SKM-1 (cell line): Measurements from ENCODE around the gene PSMA7.
A peak's percentile ranks its signal among the peaks of the same experiment; 100 is the strongest.

ENCODE experiments used
- DNase-seq: peaks from one replicate; lab custom pipeline; 2025; ENCODE audit not compliant: unreplicated experiment; lab: John Stamatoyannopoulos, UW

The PSMA7 gene

DNA sequence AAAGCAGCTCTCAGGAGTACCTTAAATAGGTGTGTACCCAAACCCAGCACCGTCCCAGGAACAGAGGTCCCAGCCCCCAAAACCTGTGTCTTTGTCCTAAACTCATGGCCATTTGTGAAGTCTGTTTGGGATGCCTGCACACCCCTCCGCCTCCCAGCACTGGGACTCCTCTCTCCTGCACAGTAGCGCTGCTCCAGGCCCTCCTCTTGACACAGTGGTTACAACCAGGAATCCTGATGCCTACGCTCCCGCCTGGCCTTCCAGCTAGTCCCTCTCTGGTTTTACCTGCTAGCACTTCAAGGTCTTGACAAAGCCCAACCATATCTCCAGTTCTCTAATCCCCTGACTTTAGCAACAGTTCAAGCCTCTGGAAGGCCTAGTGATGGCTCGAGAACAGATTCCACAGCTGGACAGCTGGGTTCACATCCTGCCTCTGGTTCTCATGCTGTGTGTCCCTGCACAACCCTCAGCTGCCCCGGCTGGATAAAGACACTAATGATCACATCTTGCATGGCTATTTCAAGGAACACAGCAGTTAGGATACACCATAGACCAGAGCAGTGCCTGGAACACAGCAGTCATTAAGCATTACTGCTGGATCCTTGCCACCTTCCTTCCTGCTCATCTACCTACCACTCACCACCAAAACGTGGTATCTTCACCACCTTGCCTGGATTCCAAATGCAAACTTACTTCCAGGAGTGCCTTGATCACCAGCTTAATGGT, 5.6 kb downstream of the PSMA7 start:
- DNase-seq: no peak

DNA sequence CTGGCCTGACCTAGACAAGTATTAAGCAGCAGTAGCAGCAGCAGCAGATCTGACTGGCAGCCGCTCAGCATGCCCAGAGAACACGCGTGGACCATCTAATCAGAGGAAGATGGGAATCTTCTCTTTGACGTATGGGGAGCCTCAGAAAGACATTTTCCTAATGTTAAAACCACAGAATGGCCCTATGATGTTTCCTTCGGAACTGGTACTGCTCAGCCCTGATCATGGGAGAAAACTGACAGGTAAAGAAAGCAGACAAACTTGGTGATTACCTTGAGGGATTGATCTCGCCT, 6.2 kb downstream of the PSMA7 start:
- no peak for DNase-seq

DNA sequence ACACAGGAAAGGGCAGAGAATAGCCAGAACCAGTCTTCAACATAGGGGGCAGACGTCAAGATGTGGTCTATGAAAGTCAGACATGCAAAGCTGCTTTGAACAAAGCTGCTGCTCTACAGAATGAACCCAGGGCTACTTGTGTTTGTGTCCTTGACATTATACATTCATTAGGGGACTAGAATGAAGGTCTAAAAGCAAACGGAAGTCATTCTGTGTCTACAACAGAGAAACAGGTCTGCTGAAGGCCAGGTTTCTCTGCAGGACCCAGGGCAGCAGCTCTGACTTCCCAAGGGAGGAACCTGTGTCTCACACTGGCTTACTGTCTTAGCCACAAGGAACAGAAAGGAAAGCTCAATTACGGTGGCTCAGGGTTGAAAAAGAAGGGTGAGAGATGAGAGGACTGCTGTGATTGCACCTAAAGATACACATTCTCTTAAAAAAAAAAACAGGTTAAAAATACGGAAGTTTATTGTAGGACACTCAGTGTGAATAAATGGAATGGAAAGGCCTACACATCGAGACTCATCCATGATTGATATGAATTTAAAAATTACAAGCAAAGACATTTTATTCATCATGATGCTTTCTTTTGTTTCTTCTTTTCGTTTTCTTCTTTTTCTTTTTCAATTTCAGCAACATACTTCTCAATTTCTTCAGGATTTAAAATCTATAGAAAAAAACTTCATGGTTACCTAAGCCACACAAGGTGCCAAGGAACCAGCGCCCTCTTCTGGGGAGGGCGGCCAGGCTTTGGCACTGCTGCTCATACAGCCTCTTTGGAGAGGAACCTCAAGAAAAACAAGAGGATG, 6.7 kb downstream of the PSMA7 start:
- peak; percentile 40 for DNase-seq

DNA sequence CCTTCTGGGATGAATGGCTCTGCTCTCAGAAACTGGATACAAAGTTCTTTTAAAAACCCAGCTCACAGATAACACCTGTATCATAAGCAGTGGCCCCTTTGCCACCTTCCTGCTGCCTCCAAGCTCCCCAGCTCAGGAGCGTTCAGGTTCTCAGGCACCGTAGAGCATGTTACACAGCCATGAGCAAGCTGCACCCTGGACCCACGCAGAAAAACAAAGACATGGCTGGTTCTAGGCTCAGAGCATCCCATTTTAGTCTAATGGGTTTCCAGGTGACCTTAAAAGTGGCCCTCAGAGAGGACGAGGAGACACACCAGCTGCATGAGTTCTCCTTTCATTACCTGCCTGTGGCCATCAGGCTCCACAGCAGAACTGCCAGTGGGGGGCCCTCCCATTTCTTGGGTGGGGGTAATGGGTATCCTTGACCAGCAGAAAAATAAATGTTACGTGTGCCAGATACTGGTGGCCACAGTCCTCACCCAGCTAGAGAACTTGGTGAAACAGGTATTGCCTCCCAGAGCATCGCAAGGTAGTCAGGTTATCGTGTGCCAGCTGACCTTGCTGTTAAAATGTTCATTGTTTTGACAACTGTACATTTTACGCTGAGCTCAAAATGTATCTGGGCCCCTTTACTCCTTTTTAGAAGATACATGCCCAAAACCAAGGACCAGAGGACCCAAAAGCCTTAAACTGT, 7.5 kb downstream of the PSMA7 start:
- no peak for DNase-seq

DNA sequence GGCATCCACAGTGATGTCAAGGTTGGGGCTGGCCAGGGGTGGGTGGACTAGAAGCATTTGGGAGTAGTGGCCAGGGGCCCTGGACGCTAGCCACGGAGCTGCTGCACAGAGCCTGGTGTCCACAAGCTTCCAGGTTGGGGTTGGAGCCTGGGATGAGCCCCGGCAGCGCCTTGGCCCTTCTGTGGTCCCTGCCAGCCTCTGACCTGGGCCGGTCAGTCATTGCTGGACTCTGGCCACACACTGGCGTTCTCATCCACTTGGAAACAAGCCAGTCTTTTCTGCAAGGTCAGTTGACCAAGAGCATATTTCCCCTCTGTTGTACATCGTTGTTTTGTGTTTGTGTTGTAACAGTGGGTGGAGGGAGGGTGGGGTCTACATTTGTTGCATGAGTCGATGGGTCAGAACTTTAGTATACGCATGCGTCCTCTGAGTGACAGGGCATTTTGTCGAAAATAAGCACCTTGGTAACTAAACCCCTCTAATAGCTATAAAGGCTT, 8.4 kb downstream of the PSMA7 start:
- no peak for DNase-seq

DNA sequence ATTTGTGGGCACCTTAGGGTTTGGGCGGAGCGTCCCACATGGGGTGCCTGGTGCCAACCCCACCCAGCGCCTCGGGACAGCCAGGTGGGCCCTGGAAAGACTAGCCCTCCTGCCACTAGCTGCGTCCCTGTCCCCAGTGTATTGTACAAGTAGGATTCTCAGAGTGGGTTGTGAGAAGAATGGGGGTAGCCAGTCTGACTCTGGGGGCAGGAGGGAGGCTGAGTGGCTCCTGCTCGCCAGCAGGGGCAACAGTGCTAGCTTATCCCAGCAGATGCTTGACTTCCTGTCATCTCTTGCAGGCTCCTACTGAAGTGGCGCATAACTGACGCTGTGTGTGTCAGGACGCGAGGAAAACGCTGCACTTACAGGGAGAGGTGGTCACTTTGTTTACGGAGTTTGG, 9.3 kb downstream of the PSMA7 start:
- DNase-seq: no peak

DNA sequence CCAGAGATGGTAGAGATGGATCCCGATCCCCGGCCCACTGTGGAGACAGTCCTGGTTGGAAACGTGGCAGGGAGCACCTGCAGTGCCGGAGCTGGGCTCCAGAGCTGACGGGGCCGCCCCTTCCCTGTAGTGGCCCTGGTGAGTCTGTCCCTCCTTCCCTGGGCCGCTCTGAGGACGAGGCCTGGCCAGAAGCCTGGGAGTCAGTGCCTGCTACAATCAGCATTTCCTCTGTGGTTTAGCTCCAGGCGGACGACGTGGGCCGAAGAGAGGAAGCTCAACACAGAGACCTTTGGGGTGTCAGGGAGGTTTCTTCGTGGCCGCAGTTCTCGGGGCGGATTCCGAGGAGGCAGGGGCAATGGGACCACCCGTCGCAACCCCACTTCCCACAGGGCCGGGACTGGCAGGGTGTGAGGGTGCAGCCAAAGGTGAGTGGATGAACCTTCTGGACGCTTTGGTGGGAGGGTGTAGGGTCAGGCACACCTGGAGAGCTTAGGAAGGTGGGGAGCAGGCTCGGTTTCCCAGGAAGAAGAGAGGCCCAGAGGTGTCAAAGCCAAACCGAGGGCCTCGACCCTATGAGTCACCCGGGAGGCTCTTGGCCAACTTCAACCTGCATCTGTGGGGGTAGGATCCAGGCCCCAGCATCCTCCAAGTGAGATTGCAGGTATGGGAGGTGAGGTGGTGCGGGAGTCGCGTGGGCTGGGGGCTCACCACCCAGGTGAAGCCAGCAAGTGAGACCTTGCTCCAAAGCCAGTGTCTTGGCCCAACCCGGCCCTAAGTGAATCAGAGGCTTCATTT, 9.9 kb downstream of the PSMA7 start:
- no peak for DNase-seq

DNA sequence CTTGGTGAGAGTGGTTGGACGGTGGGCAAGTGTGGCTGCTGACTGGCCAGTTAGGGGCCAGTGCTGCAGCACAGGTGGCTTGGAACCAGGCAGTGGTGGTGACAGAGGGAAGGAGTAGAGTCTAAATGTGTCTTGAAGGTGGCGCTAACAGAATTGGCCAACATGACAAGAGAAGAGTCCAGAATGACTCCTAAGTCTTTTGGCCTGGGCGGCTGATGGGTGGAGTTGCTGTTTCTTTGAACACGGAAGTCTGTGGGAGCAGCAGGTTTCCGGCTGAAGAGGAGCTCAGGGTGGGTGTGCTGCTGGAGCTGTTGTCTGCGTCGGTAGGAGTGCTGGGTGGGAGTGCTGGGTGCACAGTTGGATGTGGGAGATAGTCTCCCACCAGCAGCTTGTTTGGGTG, 10.8 kb downstream of the PSMA7 start:
- DNase-seq: no peak

DNA sequence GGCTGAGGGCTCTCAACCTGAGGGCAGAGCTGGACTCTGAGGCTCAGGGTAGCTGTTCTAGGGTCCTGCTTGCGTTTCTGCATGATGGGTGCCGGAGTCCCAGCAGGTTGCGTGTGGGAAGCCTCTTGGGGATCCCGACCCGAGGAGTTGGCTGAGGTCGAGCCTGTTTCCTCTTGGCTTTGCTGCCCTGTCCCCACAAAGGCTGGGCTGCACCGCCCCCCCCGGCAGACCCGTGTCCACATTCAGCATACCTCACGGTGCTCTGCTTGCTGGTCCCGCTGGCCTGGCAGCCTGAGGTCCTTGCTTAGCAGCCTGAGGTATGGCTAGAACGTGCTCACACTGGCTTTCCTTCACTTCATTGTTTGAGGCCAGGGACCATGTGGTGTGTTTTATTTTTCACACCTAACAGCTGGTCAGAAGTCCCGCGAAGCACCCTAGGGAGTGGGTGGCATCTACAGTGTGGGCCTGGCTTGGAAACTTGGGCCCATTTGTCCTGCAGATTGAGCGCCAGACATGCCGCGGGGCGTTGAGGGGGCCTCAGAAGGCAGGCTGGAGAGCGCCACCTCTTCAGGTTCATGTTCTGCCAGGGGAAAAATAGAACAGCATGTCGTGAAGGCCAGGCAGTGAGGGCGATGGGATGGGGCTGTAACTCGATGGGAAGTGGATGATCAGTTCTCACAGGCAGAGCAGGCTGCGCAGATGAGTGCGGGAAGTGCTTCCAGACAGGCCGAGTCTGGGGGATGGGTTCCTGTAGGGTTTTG, 11.5 kb downstream of the PSMA7 start:
- no peak for DNase-seq

DNA sequence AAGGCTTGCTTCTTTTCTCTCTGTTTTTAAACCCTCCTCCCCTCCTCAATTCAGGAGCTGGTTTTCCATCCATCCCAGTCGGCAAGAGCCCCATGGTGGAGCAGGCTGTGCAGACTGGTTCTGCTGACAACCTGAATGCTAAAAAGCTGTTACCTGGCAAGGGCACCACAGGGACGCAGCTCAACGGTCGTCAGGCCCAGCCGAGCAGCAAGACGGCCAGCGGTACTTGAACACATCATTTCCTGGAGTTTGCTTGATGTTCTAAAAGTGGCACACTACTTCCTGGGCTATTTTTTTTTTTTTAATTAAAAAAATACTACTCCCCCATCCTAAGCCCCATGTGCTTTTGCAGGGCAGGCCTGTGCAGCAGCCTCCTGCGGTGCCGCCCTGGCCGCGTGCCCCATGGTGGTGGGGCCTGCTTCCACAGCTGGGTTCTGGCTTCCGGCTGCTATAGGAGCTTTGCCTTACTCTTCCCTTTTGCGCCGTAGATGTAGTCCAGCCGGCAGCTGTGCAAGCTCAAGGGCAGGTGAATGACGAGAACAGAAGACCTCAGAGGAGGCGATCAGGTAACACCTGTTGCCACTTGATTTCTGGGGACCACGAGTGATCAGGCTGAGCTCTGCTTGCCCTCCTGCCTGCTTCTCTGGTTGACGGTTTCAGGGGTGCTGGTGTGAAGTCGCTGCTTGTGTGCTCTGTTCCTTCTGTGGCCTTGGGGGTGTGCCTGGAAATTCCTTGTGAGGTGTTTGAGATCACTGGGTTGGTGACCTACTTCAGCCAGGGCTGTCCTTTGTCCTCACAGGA, 13.3 kb downstream of the PSMA7 start:
- no peak for DNase-seq

DNA sequence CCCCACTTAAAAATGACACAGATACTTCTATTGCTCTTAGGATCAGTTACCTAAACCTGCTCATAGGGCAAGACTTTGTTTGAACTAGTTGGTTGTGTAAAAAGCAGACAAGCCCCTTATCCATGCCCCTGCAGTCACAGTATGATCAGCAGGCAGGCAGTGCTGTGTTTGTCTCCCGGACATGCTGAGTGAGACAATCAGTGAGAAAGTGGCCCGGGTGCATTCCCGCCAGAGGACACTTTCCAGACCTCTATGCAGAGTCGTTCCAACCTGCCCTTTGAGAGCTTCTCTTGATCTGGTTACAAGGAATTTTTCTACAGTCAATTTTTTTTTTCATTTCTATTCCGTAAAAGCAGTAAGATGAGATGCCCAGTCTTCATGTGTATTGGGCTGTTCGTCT, 14.7 kb downstream of the PSMA7 start:
- DNase-seq: no peak

DNA sequence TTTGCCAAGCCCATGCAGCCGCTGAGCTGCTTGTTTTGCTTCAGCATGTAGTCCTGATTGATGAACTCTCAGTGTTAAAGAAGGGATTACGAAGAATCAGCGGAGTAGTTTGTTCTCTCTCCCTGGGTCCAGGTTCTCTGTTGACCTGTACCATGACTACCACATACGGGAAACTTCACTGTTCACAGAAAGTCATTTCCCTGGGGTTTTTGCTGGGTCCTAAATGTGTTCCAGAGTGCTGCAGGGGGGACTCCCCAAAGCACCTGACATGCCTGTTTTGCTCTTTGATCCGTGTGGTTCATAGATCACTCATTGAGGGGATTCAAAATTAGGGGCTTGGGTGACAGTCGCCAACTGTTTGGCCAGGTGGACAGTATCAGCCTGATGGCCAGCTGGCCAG, 15.4 kb downstream of the PSMA7 start:
- no peak for DNase-seq

DNA sequence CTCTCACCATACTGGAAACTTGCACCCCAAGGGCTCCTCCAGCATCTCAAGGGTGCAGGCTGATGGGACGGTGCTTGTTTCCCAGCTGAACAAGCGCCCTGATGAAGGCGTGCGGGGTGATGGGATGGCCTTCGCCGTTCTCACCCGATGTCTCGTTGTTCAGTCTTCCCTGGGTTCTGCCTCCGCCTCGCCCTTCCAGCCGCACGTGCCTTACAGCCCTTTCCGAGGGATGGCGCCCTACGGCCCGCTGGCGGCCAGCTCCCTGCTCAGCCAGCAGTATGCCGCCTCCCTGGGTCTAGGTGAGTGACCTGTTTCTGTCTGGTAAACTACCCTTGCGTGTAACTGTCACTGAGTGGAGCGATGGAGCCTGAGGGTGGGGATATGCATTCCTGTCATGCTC, 17.1 kb downstream of the PSMA7 start:
- DNase-seq: no peak

DNA sequence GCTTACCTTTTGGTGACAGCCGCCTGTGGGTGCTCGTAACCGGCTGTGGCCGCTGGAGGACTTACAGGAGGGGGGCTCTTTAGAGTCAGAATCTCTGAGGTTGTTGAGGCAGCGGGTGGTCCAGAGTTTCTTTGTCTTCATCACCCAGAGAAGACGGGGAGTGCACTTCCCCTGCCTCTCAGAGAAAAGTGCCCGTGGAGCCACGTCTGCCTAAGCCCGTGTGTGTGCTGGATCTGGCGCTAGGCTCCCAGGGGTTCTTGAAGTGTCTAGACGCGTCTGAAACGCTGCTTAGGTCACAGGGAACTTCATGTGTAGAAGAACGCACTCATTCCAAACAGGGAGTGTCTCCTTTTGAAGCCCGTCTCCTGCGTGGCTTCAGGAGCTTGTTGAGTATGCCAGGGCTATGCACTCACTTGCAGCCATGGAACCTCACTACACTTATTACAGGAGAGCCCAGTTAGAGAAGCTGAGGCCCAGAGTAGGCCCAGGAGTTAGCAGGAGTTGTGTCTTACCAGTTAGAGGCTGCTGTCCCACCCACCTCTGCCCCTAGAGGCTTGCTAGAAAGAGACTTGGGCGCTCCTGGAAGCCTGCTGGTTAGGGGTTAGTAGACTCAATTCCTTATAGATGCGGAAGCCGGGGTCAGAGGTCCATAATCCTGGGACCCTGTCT, 19.6 kb downstream of the PSMA7 start:
- no peak for DNase-seq

DNA sequence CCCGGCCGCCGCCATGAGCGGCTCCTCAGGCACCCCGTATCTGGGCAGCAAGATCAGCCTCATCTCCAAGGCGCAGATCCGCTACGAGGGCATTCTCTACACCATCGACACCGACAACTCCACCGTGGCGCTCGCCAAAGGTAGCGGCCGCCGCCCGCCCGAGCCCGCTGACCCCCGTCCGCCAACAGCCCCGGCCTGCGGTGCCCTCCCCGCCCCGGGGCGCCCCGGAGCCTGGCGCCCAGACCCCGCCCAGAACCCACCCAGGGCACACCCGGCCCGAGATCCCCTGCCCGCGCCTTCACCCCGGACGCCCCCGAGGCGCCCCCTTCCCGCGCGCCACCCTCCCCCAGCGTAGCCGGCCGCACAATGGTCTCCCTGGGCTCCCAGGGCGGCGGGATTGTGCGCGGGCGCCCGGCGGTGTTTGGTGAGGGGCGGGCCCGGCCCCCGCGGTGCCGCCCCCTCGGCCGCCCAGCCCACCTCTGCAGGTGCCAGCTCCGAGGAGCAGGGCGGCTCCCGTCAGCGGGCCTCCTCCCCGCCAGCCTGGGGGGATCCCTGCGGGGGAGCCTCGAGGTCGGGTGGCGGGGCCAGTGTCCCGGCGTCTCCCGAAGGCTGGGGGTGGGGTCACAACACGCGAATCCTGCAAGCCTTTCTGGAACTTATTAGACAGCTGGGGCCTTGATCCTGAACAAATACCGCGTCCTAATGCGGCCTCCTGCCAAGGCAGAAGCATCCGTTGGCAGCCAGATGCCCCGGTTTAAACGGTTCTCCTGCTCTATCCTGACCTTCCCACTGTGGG, 20.3 kb downstream of the PSMA7 start:
- no peak for DNase-seq

DNA sequence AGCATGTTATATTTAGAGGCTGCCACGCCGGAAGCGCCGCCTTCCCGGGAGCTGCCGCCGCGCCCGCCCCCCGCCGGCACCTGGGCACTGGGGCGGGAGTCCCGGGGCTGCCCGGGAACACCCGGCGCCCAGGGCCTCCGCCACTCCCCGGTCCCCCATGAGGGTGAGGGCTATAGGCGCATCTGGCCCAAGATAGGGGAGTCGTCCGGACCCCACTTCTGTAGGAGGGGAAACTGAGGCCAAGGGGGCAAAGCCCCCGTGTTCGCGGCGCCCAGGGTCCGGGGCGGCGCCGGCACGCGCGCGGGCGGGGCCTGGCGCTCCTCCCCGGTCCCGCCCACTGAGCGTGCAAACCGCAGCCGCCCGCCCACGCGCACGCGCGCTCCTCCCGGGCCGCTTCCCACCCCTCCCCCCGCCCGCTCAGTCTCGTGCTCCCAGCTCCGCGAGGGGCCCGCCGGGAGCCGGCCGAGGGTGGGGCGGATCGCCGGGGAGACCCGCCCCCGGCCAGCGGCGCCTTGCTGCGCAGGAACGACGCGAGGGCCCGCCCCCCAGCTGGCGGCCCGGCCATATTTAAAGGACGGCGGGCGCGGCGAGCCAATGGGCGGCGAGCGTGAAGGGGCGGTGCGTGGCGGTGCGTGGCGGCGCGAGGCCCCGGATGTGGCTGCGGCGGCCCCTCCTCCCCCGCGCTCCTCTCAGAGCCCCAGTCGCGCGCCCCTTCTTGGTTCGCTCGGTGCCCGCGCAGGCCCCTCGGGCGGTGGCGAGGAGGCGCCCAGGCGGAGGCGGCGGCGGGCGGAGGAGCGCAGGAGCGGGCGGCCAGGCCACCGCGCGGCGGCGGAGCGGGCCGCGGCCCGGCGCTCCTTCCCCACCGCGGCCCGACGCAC, 21.2 kb downstream of the PSMA7 start, which contains the start of gene LSM14B:
TSS of gene LSM14B (plus strand) at position 700 of the 878 bp plus-strand sequence. CDS start 192 bp downstream, outside the sequence.
- DNase-seq: peak; percentile 87
